ENCODE results near the gene CCDC116.
A peak's percentile ranks its signal among the peaks of the same experiment; 100 is the strongest.
"Not testable (repeated sequence)": the region's sequence is repeated elsewhere in the genome, so short reads cannot be mapped to it uniquely, and the experiment has no call there.

CCDC116 gene

GRCh38 chr22:21652547-21653545 is 20.3 kb downstream of the CCDC116 start:
- DNase-seq = no peak

- no peak for DNase-seq
Measured at GRCh38 chr22:21657020-21657359, 24.4 kb downstream of the CCDC116 start.

- DNase-seq = peak; percentile 51 to 89
Measured at GRCh38 chr22:21657360-21658032, 24.9 kb downstream of the CCDC116 start.

DNA sequence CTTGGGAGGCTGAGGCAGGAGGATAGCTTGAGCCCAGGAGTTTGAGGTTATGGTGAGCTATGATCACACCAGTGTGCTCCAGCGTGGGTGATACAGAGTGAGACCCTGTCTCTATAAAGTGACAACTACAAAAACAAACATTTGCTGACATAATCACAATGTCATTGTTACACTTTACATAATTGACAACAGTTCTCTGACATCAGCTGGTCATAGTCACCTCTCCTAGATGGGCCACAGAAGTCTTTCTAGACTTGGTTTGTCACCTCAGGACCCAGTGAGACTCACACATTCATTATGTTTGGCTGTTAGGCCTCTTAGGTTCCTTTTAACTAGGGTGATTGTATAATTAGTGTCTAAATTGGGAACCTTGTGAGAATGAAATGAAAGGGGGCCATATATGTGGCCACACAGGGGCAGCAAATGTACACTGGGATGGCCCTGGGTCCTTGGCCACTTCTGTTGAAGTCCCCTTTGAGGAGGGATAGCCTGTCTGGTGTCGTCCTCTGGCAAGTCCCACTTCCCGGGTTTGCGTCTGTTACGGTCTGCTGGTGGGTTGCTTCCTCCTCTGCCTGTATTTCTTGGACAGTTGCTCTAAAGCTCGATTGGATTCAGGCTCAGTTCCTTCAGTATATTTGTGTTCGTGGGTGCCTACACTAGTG is 27.4 kb downstream of the CCDC116 start:
- no peak for DNase-seq

- DNase-seq = no peak
Measured at GRCh38 chr22:21660904-21661303, 28.3 kb downstream of the CCDC116 start.

GRCh38 chr22:21661991-21662390 is 29.4 kb downstream of the CCDC116 start:
- no peak for DNase-seq

DNA sequence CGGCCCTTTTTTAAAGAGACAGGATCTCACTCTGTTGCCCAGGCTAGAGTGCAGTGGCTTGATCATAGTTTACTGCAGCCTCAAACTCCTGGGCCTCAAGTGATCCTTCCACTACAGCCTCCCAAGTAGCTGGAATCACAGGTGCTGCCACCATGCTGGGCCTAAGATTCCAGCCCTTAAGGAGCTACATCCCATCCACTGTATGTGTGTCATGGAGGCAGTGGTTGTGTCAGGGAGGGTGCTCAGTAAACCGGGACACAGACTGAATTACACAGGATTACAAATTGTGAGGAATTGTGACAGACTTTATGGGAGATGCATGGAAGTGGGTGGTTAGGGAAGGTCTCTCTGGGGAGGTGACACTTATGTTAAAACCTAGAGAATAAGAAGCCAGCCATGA is 31.2 kb downstream of the CCDC116 start:
- no peak for DNase-seq

DNA sequence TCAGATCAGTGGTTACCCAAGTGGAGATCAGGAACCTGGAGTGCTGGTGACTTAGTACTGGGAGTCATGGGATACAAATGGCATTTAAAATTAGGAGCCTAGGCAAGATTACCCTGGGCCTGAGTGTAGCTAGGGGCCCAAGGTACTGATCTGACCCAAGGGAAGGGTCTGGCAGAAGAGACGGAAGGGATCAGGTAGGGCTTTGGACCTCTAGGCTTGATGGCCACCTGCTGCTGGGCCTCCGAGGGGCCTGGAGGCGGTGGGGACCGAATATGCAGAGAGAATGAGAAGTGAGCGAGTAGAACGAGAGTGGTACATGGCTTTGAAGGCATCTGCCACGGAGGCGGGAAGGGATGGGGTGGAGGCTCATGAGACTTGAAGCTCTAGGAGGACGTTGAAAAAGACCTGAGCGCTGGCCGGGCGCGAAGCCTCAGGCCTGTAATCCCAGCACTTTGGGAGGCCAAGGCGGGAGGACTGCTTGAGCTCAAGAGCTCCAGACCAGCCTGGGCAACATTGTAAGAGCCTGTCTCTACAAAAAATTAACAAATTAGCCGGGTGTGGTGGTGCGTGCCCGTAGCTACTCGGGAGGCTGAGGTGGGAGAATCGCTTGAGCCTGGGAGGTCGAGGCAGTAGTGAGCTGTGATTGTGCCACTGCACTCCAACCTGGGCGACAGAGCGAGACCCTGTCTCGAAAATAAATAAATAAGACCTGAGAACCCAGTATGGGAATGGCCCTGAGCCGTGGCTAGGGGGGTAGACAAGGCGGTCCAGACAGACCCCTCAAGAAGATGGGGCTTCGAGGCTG is 32.7 kb downstream of the CCDC116 start:
- no peak for DNase-seq

- no peak for DNase-seq
Measured at GRCh38 chr22:21666786-21667185, 34.2 kb downstream of the CCDC116 start.

DNA sequence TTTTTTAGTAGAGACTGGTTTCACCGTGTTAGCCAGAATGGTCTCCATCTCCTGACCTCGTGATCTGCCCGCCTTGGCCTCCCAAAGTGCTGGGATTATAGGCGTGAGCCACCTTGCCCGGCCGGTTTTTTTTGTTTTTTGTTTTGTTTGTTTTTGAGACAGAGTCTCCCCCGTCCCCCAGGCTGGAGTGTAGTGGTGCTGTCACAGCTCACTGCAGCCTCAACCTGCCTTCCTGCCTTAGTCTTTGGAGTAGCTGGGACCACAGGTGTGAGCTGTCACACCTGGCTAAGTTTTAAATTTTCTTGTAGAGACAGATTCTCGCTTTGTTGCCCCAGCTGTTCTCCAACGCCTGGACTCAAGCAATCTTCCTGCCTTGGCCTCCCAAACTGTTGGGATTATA is 36.5 kb downstream of the CCDC116 start:
- DNase-seq = peak in 1 of 2 experiments; percentile 33

DNA sequence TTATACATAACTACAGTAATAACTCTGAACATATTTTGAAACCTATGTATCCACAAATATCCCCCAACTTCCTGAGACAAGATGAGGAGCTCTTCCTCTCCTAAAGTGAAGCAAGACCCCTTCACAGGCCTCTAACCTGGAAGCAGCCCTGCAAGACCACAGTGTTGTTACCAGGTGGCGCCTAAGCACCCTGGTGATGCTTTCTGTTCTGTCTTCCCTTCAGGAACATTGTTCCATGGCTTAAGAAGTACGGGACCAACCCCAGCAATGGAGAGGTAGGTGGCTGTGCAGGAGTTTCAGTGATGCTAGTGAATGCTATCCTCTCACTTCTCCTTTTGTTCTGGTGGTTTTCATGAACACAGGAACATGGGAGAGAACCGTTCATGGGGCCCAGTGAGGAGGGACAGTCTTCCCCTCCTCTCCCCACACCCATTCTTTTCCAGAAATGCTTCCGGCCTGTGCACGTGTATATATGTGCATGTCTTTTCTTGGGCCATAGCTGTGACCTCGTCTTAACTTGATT is 39.6 kb downstream of the CCDC116 start:
- no peak for DNase-seq

DNA sequence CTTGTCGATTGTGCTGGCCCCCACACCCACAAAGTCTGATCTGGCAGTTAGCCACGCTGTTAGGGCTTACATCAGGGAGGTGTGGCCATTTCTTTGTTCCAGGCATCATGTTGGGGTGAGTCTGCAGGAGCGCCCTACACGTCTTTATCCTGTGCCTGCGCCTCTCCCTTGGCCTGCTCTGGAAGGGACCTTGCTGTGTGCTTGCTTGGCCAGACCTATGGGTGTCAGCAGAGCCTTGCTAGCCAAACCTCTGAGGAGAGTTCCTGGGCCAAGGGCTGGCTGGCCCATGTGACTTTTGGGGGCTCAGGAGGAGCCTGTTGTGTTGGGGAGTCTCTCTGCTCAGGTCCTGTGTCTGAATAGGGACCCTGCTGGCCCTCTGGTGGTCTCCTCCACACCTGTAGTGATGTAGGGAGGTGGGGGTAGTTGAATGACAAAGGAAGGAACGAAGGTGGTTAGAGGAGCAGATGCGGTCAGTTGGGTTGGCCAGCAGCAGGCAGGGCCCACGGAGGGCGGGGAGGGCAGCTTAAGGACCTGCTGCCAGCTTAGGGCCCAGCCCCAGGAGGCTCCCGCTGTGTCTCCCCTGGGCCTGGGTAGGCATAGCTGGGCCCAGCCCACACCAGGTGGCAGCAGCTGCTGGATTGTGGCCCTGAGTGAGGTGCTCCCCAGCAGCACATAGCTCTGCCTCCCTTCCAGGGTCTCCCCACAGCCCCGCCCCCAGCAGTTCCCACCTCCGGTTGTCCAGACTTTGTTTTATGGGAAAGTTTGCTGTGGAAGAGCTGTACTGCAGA is 41.2 kb downstream of the CCDC116 start:
- no peak for DNase-seq

- DNase-seq = no peak
Measured at GRCh38 chr22:21674638-21675245, 42.2 kb downstream of the CCDC116 start.

- no peak for DNase-seq
Measured at GRCh38 chr22:21677606-21678443, 45.3 kb downstream of the CCDC116 start.

DNA sequence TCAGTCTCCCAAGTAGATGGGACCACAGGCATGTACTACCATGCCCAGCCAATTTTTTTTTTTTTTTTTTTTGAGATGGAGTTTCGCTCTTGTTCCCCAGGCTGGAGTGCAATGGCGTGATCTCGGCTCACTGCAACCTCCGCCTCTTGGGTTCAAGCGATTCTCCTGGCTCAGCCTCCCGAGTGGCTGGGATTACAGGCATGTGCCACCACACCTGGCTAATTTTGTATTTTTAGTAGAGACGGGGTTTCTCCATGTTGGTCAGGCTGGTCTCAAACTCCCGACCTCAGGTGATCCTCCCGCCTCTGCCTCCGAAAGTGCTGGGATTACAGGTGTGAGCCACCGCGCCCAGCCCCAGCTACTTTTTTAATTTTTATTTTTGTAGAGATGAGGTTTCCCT is 46.3 kb downstream of the CCDC116 start:
- DNase-seq = not testable (repeated sequence)

DNA sequence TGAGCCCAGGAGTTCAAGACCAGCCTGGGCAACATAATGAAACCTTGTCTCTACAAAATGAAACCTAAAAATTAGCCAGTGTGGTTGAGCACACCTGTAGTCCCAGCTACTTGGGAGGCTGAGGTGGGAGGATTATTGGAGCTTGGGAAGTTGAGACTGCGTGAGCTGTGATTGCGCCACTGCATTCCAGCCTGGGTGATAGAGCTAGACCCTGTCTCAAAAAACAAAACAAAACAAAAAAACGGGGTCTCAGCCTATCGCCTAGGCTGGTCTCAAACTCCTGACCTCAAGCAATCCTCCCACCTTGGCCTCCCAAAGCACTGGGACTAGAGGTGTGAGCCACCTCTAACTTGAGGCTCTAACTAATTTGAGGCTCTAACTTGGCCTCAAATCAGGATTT is 46.8 kb downstream of the CCDC116 start:
- no peak for DNase-seq

GRCh38 chr22:21680830-21681565 is 48.4 kb downstream of the CCDC116 start:
- no peak for DNase-seq

DNA sequence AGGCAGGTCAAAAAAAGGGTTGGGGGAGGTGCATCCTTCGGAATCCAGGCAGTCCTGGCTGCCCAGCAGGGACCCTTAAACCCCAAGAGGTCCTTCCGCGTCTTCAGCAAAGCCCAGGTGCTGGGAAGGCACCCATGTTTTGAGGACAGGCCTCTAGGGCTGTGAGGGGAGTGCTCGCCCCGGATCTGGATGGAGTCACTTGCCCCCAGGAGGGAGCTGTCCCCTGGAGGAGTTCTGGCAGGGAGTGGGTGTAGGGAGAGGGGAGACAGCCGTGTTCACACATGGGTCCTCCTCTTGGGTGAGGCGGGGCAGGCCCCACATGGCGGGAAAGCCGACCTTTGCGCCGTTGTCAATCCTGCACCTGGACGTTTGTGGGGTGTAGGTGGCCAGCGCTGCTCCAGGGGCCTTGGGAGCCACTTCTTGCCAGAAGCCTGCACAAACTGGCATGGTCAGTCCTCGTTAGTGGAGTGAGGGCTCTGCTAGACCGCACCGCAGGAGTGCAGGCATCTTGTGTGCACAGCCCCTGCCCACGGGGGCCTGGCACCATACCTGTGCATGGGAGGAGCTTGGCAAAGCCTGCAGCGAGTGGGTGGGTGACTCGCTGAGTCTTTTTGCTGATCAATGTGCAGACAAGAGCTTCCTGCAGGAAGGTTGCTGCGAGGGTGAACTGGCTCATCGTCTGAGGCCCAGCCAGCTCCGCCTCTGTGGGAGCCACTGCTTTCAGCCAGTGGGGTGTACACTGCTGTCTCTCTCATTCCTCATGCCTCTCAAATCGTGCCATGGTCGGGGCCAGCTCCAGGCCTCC is 49.2 kb downstream of the CCDC116 start:
- DNase-seq = no peak

All from NCI-H526 (cell line).